Transverse colon (tissue), 4 donors: ENCODE results near the gene SMPDL3B.

Experiments
- EP300 ChIP-seq: sonication (generic); formaldehyde crosslinking; IDR thresholded peaks from one replicate; pipeline ENCODE4 v1.6.1; 2017; ENCODE audit warnings: antibody characterized with exemption, low read depth
- POLR2A ChIP-seq: fragments of 450-650 bp; IDR thresholded peaks from one replicate; pipeline ENCODE4 v1.6.1; 2016; ENCODE audit warnings: antibody characterized with exemption, mild to moderate bottlenecking, moderate library complexity
- POLR2AphosphoS5 ChIP-seq, 3 donors: sonication (generic); formaldehyde crosslinking; IDR thresholded peaks; one replicate each; pipeline ENCODE4 v1.6.1; 2016; ENCODE audit warnings: antibody characterized with exemption in 3 of 3
- TF ChIP-seq, protein P1 (sequence below), 5 experiments: fragments of 200-600 bp in 3 of 5; fragments of 450-650 bp in 2 of 5; sonication (generic) in 3 of 5; IDR thresholded peaks; 1 replicate in 2 of 5; 2 replicates in 3 of 5; pipeline ENCODE4 v1.5.1; 2016 to 2017; ENCODE audit warnings: antibody characterized with exemption in 5 of 5, inconsistent platforms in 3 of 5, mild to moderate bottlenecking in 2 of 5, moderate library complexity in 1 of 5

DNA sequence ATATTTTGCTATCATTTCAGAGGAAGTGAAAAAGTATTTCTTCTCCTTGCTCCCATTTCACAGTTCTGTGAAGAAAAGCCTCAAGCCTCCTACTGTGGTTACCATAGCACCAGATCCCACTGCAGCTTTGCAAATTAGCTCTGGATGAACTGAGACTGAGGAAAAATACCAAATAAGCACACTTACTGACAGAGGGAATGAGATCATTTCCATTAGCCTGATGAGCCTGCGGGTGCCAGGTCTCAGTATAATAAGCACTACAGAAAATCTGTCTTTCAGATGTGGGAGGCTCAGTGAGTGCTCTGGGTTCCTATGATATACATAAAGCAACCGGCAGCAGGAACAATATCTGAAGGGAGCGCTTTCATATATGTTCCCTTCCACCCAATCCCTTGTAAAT is 46.3 kb downstream of the SMPDL3B start:
- no peak for TF ChIP-seq POLR2A
- no peak for TF ChIP-seq POLR2AphosphoS5 (IDR thresholded peaks at IDR 0.05)
- TF ChIP-seq, protein P1, sequence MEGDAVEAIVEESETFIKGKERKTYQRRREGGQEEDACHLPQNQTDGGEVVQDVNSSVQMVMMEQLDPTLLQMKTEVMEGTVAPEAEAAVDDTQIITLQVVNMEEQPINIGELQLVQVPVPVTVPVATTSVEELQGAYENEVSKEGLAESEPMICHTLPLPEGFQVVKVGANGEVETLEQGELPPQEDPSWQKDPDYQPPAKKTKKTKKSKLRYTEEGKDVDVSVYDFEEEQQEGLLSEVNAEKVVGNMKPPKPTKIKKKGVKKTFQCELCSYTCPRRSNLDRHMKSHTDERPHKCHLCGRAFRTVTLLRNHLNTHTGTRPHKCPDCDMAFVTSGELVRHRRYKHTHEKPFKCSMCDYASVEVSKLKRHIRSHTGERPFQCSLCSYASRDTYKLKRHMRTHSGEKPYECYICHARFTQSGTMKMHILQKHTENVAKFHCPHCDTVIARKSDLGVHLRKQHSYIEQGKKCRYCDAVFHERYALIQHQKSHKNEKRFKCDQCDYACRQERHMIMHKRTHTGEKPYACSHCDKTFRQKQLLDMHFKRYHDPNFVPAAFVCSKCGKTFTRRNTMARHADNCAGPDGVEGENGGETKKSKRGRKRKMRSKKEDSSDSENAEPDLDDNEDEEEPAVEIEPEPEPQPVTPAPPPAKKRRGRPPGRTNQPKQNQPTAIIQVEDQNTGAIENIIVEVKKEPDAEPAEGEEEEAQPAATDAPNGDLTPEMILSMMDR (IDR thresholded peaks at IDR 0.05) = no peak
- no peak for TF ChIP-seq EP300
